Stimulated activated CD4-positive, alpha-beta T cell treated with anti-CD3 and anti-CD28 coated beads, Interleukin-12 subunit alpha, Interleukin-12 subunit beta, amount 100 ng/mL, for 24 hours (primary cell): ENCODE measurements around the gene CDH20.

Experiments
- DNase-seq, 2 experiments: peaks; one replicate each; pipeline ENCODE4 v3.0.0-alpha.2; 2020; ENCODE audit warnings: low read depth in 2 of 2

The CDH20 gene

GRCh38 chr18:61575419-61575818 is 242.2 kb downstream of the CDH20 start:
- DNase-seq, result no peak

DNA sequence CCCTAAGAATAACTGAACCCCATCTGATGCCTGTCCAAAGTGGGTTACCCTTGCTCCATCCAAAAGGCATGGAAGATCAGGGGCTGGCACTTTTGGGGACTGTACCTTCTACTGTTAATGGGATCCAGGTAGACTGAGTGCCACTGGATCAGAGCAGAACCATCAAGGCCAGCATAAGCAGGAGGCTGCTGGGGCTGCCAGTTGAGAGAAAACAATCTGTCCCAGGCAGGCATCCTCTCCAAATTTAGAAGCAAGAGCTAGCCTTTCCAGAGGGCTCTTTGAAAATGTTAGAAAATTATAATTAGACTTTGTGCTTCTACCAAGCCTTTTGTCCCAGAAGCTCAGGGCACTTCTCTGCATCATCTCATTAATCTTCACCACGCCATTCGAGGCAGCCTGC is 245.6 kb downstream of the CDH20 start:
- no peak for DNase-seq

GRCh38 chr18:61579581-61579980 is 246.4 kb downstream of the CDH20 start:
- no peak for DNase-seq

DNA sequence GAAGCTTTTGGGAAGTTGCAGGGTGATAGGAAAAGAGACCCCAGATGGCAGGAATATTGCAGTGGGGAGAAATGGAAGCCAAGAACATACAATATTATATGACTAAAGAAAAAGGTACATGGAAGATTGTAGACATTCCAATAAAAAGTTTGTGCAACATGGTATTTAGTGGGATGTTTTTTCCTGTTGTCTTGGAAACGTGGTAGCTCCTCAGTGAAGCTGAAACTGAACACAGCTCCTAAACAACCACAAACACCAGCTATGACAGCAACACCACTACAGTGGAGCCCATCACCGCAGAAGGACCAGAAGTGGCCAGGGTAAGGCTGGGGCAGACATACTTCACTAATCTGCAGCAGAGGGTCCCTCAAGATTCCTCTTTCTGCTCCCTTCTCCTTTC is 246.8 kb downstream of the CDH20 start:
- DNase-seq, result no peak

- DNase-seq, result peak; percentile 35 to 61
Observed at GRCh38 chr18:61581578-61582201, 248.5 kb downstream of the CDH20 start.

GRCh38 chr18:61582202-61582710 is 249.0 kb downstream of the CDH20 start:
- no peak for DNase-seq

- no peak for DNase-seq
Observed at GRCh38 chr18:61583548-61583947, 250.3 kb downstream of the CDH20 start.

GRCh38 chr18:61587865-61588264 is 254.6 kb downstream of the CDH20 start:
- DNase-seq, result no peak

GRCh38 chr18:61589053-61589723 is 256.0 kb downstream of the CDH20 start:
- DNase-seq, result no peak

GRCh38 chr18:61589724-61590065 is 256.5 kb downstream of the CDH20 start:
- no peak for DNase-seq

DNA sequence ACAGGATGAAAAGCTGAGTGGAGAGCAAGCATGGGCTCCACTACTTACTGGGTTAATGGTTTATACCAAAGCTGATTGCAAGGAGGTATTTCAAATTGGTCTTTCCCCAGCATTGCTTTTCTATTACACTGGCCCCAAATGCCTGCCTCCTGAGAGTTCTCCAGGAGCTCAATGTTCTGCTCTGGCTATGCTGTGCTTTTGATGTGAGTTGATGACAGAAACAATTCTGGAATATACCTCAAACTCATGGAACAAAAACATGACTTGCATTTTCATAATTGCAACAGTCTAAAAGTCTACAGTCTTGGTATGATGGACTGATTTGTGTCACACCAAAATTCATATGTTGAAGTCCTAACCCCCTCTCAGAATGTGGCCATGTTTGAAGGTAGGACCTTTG is 258.0 kb downstream of the CDH20 start:
- no peak for DNase-seq

DNA sequence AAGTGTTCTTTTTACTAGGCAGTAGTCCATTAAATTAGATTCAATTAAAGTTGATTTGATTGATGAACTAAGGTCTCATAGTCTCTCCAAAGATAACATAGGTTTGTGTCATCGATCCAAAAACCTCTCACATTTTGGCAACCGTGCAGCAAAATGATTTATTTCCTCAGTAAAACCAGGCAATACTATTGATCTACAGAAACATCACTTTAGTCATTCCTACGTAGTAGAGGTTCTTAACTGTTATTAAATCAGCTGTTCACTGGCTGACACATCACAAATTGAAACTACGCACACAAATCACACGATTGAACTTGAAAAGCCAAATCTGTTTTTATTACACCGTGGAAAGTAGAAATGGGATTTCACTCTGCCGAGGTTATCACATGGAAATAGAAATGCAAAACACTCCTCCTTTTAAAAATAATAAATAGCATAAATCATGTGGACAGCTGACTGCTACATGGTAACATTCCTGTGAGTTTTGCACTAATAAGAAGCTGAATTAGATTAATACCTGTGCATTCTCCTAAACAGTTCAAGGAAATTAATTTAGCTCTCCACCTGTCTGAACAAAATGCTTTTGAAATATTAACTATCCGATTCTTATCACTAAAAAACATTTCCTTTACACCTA is 262.5 kb downstream of the CDH20 start:
- no peak for DNase-seq

DNA sequence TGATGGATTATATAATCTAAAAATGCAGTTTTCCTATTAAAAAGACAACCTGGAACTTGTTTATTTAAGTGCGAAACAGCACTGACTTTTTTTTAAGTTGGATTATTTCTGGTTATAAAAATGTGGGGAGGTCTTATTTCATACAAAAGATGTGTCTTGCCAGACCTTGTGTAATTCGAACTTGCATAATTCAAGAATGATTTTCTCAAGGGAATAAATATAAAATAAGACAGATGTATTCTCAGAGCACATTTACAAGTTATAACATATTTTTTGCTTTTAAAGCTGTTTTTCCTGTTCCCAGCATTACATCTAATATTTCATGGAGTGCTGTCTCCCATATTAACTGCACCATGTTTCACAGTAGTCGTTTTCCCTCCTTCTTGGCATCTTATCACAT is 263.1 kb downstream of the CDH20 start:
- DNase-seq, result no peak

DNA sequence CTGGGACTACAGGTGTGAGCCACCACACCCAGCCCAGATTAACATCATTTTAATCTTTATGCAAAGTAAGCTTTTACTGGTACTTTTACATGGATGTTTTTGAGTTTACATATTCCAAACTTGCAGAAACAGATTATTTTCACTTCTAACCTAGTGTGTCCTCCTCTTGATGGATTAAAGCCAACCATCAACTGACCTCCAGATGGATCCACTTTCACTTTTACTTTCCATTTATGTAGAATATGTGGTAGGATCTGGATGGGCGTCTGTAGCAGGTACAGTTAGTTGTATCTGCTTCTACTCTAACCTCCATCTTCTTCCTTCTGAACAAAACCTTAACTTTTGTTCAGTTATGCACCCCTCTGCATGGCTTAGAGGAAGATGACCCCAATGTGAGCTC is 264.1 kb downstream of the CDH20 start:
- DNase-seq, result no peak

DNA sequence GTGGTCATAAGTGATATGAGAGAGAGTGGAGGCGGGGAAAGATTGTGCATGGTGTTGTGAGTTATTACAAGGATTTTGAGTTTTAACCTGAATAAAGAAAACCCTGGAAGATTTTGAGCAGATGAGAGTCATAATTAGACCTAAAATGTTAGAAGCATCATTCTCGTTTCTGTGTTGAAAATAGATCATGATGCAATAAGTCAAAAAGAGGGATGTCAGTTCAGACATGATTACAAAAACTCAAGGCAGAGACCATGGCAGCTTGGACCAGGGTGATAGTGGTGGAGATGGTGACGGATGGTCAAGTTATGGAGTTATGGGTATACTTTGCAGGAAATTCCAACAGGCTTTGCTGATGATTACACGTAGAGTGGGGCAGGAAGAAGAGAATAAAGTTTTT is 267.2 kb downstream of the CDH20 start:
- no peak for DNase-seq

GRCh38 chr18:61602836-61603235 is 269.6 kb downstream of the CDH20 start:
- no peak for DNase-seq
